ENCODE measurements around the gene CEBPE. TPM values are rescaled to one million over a fixed set of nuclear protein-coding genes. Genes with fewer than 3 reads are reported as not detected.
A peak's percentile ranks its signal among the peaks of the same experiment; 100 is the strongest.

Gene CEBPE
- total RNA-seq, 1 donor from 2014 or later = not detected

GRCh38 chr14:23167116-23167847, 48.2 kb upstream of the CEBPE start:
- Mint-ChIP-seq H3K4me1 (ENCODE audit: low read depth, unreplicated experiment) (peaks cover 23% of the 10 kb centered on the region), H3K27me3 (ENCODE audit: low read depth, unreplicated experiment) (peaks cover 9% of the 10 kb centered on the region), H3K27ac (ENCODE audit: unreplicated experiment) (no peak overlapping the region), H3K9me3 (ENCODE audit: unreplicated experiment) (no peaks in the 10 kb centered on the region), H3K4me3 (ENCODE audit: unreplicated experiment) (peak overlapping the region; percentile 36), H3K36me3 (ENCODE audit: low read depth, unreplicated experiment) (no peaks in the 10 kb centered on the region)
- Histone ChIP-seq H3K4me3 (ENCODE audit: insufficient read depth, low read depth, low read length) (no peak overlapping the region), H3K9ac (ENCODE audit: low read length) (no peak overlapping the region), H3K9me3 (ENCODE audit: insufficient read depth, low read depth, low read length) (no peaks in the 10 kb centered on the region), H3K79me2 (ENCODE audit: insufficient read depth, low read length) (no peaks in the 10 kb centered on the region), H4K20me1 (ENCODE audit: insufficient read depth, low read length) (no peaks in the 10 kb centered on the region), H2AFZ (ENCODE audit: low read depth, low read length) (no peak overlapping the region), H3K4me1 (ENCODE audit: insufficient read depth, low read length) (peaks cover 4% of the 10 kb centered on the region), H3K36me3 (ENCODE audit: insufficient read depth, low read length) (no peaks in the 10 kb centered on the region), H3K4me2 (ENCODE audit: low read length) (no peak overlapping the region), H3K27ac (ENCODE audit: low read depth, low read length) (no peak overlapping the region), H3K27me3 (ENCODE audit: insufficient read depth, low read length) (peaks cover 21% of the 10 kb centered on the region)
- FAIRE-seq = no peak
- TF ChIP-seq EZH2 (IDR thresholded peaks at IDR 0.05; ENCODE audit: insufficient read depth, low read length) = no peak
- TF ChIP-seq CTCF (IDR thresholded peaks at IDR 0.05; ENCODE audit: insufficient read depth, low read depth, low read length) = no peak
- DNase-seq (ENCODE audit: low read depth) = peak; percentile 34

GRCh38 chr14:23164949-23165348, 45.9 kb upstream of the CEBPE start:
- H4K20me1 ChIP-seq (ENCODE audit: insufficient read depth, low read length) = no peaks in the 10 kb centered on the region

More at GRCh38 chr14:23164949-23165348, 45.9 kb upstream of the CEBPE start:
- Histone ChIP-seq H3K9me3 (ENCODE audit: insufficient read depth, low read depth, low read length) (no peaks in the 10 kb centered on the region), H3K27ac (ENCODE audit: low read depth, low read length) (no peak overlapping the region), H3K9ac (ENCODE audit: low read length) (no peak overlapping the region), H3K4me1 (ENCODE audit: insufficient read depth, low read length) (peaks cover 9% of the 10 kb centered on the region), H3K79me2 (ENCODE audit: insufficient read depth, low read length) (no peaks in the 10 kb centered on the region), H3K36me3 (ENCODE audit: insufficient read depth, low read length) (no peaks in the 10 kb centered on the region), H3K27me3 (ENCODE audit: insufficient read depth, low read length) (peaks cover 11% of the 10 kb centered on the region), H2AFZ (ENCODE audit: low read depth, low read length) (no peak overlapping the region), H3K4me3 (ENCODE audit: insufficient read depth, low read depth, low read length) (no peak overlapping the region), H3K4me2 (ENCODE audit: low read length) (no peak overlapping the region)
- no peaks in the 10 kb centered on the region for H3K36me3 Mint-ChIP-seq (ENCODE audit: low read depth, unreplicated experiment)
- peaks cover 9% of the 10 kb centered on the region for H3K27me3 Mint-ChIP-seq (ENCODE audit: low read depth, unreplicated experiment)
- peaks cover 27% of the 10 kb centered on the region for H3K4me1 Mint-ChIP-seq (ENCODE audit: low read depth, unreplicated experiment)
- no peaks in the 10 kb centered on the region for H3K9me3 Mint-ChIP-seq (ENCODE audit: unreplicated experiment)
- DNase-seq (ENCODE audit: low read depth) (no peak), FAIRE-seq (no peak)
- TF ChIP-seq EZH2 (IDR thresholded peaks at IDR 0.05; ENCODE audit: insufficient read depth, low read length) (no peak), CTCF (IDR thresholded peaks at IDR 0.05; ENCODE audit: insufficient read depth, low read depth, low read length) (no peak)
- no peak overlapping the region for H3K4me3 Mint-ChIP-seq (ENCODE audit: unreplicated experiment)
- H3K27ac Mint-ChIP-seq (ENCODE audit: unreplicated experiment) = no peak overlapping the region

Measured in astrocyte (in vitro differentiated cells and primary cell).